Thyroid gland (tissue), 4 donors: ENCODE data around the gene ATP6V0A4. TPM values are rescaled to one million over a fixed set of nuclear protein-coding genes. Genes with fewer than 3 reads are reported as not detected.

ENCODE experiments used
- DNase-seq, 2 donors: peaks; one replicate each; pipeline ENCODE4 v3.0.0-alpha.2; 2019
- H3K27ac ChIP-seq, 3 donors: fragments of 200-600 bp; sonication (generic); 1 replicate in 2 of 3; 2 replicates in 1 of 3; pipeline ENCODE4 v1.5.1; 2016 to 2019; ENCODE audit warnings: mild to moderate bottlenecking in 1 of 3, moderate library complexity in 1 of 3
- H3K27me3 ChIP-seq: fragments of 200-600 bp; sonication (generic); one replicate; pipeline ENCODE4 v1.5.1; 2019
- H3K36me3 ChIP-seq, 2 donors: fragments of 200-600 bp; sonication (generic); one replicate each; pipeline ENCODE4 v1.5.1; 2016 to 2019
- H3K4me1 ChIP-seq, 2 donors: fragments of 200-600 bp; sonication (generic); one replicate each; pipeline ENCODE4 v1.5.1; 2017 to 2019
- H3K4me3 ChIP-seq, 3 donors: fragments of 200-600 bp; sonication (generic); replicated peaks in 1 of 3; 1 replicate in 2 of 3; 2 replicates in 1 of 3; pipeline ENCODE4 v1.5.1; 2016; ENCODE audit warnings: mild to moderate bottlenecking in 1 of 3
- H3K9me3 ChIP-seq: fragments of 200-600 bp; sonication (generic); one replicate; pipeline ENCODE4 v1.5.1; 2017
- POLR2A ChIP-seq, 2 donors: fragments of 450-650 bp; IDR thresholded peaks; one replicate each; pipeline ENCODE4 v1.6.1; 2017; ENCODE audit warnings: antibody characterized with exemption in 2 of 2, mild to moderate bottlenecking in 2 of 2, moderate library complexity in 1 of 2
- WGBS, 2 donors: methylation state at CpG; one replicate each; pipeline ENCODE4 v1.1.5; 2017; 5-methylcytosine and 5-hydroxymethylcytosine counted together
- intact Hi-C: fragments of 100-400 bp; cut with DNase I; formaldehyde crosslinking; loops from one replicate; pipeline ENCODE4 v1.15.1; 2023
- total RNA-seq, 4 donors: library from RNA; depleted of rRNA; stranded (reverse); fragments of >200 nt; gene quantifications; one replicate each; pipeline ENCODE4 v1.2.3, GENCODE V29; 2016
- TF ChIP-seq, protein P1 (sequence below), 6 experiments: fragments of 200-600 bp in 3 of 6; fragments of 450-650 bp in 3 of 6; sonication (generic) in 3 of 6; IDR thresholded peaks; one replicate each; pipeline ENCODE4 v1.5.1; 2016 to 2019; ENCODE audit warnings: antibody characterized with exemption in 6 of 6, mild to moderate bottlenecking in 2 of 6, inconsistent platforms in 1 of 6, moderate library complexity in 1 of 6

Gene ATP6V0A4
- total RNA-seq, 4 donors from 2014 or later: not detected

GRCh38 chr7:138669364-138669763 is 128.6 kb downstream of the ATP6V0A4 start:
- no peak overlapping the region for H3K4me3 ChIP-seq
- no peak overlapping the region for H3K27ac ChIP-seq
- DNase-seq: no peak
- WGBS, 2 donors: 50 to 66% methylated on average over 3 to 4 of the region's 4 CpGs
- H3K27me3 ChIP-seq: no peaks in the 10 kb centered on the region
- intact Hi-C loops: no loop called here
- no peak for TF ChIP-seq POLR2A (IDR thresholded peaks at IDR 0.05)
- TF ChIP-seq, protein P1, sequence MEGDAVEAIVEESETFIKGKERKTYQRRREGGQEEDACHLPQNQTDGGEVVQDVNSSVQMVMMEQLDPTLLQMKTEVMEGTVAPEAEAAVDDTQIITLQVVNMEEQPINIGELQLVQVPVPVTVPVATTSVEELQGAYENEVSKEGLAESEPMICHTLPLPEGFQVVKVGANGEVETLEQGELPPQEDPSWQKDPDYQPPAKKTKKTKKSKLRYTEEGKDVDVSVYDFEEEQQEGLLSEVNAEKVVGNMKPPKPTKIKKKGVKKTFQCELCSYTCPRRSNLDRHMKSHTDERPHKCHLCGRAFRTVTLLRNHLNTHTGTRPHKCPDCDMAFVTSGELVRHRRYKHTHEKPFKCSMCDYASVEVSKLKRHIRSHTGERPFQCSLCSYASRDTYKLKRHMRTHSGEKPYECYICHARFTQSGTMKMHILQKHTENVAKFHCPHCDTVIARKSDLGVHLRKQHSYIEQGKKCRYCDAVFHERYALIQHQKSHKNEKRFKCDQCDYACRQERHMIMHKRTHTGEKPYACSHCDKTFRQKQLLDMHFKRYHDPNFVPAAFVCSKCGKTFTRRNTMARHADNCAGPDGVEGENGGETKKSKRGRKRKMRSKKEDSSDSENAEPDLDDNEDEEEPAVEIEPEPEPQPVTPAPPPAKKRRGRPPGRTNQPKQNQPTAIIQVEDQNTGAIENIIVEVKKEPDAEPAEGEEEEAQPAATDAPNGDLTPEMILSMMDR (IDR thresholded peaks at IDR 0.05): no peak
- H3K9me3 ChIP-seq: no peaks in the 10 kb centered on the region
- no peaks in the 10 kb centered on the region for H3K36me3 ChIP-seq
- no peaks in the 10 kb centered on the region for H3K4me1 ChIP-seq

- intact Hi-C loops: no loop called here
- no peaks in the 10 kb centered on the region for H3K27me3 ChIP-seq
- no peak overlapping the region for H3K4me3 ChIP-seq
- DNase-seq: no peak
- H3K9me3 ChIP-seq: no peaks in the 10 kb centered on the region
- H3K4me1 ChIP-seq: no peaks in the 10 kb centered on the region
- TF ChIP-seq, protein P1 (IDR thresholded peaks at IDR 0.05): no peak
- TF ChIP-seq POLR2A (IDR thresholded peaks at IDR 0.05): no peak
- WGBS, 2 donors: 84 to 87% methylated on average over 3 of the region's 3 CpGs
- no peaks in the 10 kb centered on the region for H3K36me3 ChIP-seq
- no peak overlapping the region for H3K27ac ChIP-seq
Measured at GRCh38 chr7:138668946-138669345, 129.1 kb downstream of the ATP6V0A4 start.

GRCh38 chr7:138668229-138668596 is 129.8 kb downstream of the ATP6V0A4 start:
- no peak for DNase-seq
- Histone ChIP-seq H3K36me3 (no peaks in the 10 kb centered on the region), H3K4me1 (peaks cover 0 to 3% of the 10 kb centered on the region in 2 donors), H3K27ac (no peak overlapping the region), H3K27me3 (no peaks in the 10 kb centered on the region), H3K4me3 (no peak overlapping the region), H3K9me3 (no peaks in the 10 kb centered on the region)
- 57 to 100% methylated on average over 2 of the region's 2 CpGs for WGBS, 2 donors
- TF ChIP-seq, protein P1 (IDR thresholded peaks at IDR 0.05): no peak
- no peak for TF ChIP-seq POLR2A (IDR thresholded peaks at IDR 0.05)
- intact Hi-C loops: no loop called here

DNA sequence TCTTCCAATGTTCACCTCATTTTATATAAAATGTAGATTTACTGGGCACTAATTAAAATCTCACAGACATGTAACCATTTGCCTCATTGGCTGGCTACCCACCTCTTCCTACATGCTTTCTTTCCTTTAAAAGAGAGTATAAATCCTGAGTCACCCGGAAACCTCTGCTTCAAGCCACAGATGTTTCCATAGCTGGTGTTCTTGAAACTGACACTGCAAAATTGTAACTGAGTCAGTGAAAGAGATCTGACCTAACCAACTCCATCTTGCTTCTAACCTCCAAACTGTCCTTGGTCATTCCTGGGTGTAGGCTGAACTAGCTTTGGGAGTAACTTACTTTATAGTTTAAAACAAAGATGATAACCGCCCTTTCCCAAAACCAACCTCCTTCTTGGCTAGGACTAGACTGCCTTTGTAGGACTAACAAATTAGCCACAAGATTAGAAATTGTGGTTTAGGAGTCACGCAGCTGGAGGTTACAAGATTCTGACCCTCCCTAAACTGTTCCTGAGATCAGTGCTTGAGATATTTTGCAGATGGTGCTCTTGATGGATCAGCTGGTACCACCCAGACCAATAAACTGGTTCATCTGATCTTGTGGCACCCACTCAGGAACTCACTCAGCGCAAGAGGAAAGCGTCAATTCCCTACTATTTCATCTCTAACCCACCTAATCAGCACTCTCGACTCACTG is 130.3 kb downstream of the ATP6V0A4 start:
- intact Hi-C loops: no loop called here
- Histone ChIP-seq H3K27me3 (no peaks in the 10 kb centered on the region), H3K4me3 (no peak overlapping the region), H3K36me3 (no peaks in the 10 kb centered on the region), H3K27ac (no peak overlapping the region), H3K4me1 (peaks cover 0 to 6% of the 10 kb centered on the region in 2 donors), H3K9me3 (no peaks in the 10 kb centered on the region)
- no peak for DNase-seq
- no peak for TF ChIP-seq POLR2A (IDR thresholded peaks at IDR 0.05)
- TF ChIP-seq, protein P1 (IDR thresholded peaks at IDR 0.05): no peak
- 91 to 93% methylated on average over 6 of the region's 6 CpGs for WGBS, 2 donors

- TF ChIP-seq, protein P1 (IDR thresholded peaks at IDR 0.05): no peak
- TF ChIP-seq POLR2A (IDR thresholded peaks at IDR 0.05): no peak
- H3K27me3 ChIP-seq: no peaks in the 10 kb centered on the region
- H3K27ac ChIP-seq: no peak overlapping the region
- H3K9me3 ChIP-seq: no peaks in the 10 kb centered on the region
- H3K4me3 ChIP-seq: no peak overlapping the region
- H3K36me3 ChIP-seq: no peaks in the 10 kb centered on the region
- H3K4me1 ChIP-seq: peaks cover 0 to 6% of the 10 kb centered on the region in 2 donors
- WGBS, 2 donors: 9 to 25% methylated on average over 2 of the region's 2 CpGs
- intact Hi-C loops: no loop called here
- no peak for DNase-seq
Measured at GRCh38 chr7:138666385-138666784, 131.6 kb downstream of the ATP6V0A4 start.
